ENCODE measurements around the gene TBC1D23. TPM values are rescaled to one million over a fixed set of nuclear protein-coding genes. Genes with fewer than 3 reads are reported as not detected.
"Not testable (repeated sequence)": the region's sequence is repeated elsewhere in the genome, so short reads cannot be mapped to it uniquely, and the experiment has no call there.

The TBC1D23 gene
- total RNA-seq, 1 experiment from 2014 or later: 37.9 TPM

DNA sequence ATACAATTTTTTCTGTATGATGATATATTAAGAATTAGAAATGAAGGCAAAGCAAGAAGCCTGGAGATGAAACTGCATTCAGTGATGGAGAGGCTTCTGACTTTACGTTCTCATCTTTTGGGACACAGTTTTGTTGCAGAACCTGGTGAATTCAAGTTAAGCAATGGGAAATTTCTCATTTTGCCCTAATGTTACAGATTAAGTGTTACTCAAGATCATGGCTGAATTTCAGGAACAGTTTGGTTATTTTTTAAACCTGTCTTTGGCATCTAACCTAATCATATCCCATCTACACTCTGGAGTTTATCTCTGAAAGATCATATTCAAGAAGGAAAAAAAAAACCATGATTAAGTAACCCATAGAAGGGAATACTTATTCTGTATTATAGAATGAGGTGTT lies 79.7 kb downstream of the TBC1D23 start:
- DNase-seq (no peak), ATAC-seq (no peak)
- H3K36me3 ChIP-seq (ENCODE audit: low read depth, low read length): peaks cover 50% of the 10 kb centered on the region
- H2AFZ ChIP-seq (ENCODE audit: low read length): no peak overlapping the region
- H3K4me1 ChIP-seq (ENCODE audit: insufficient read depth, low read length): peaks cover 6% of the 10 kb centered on the region
- no peaks in the 10 kb centered on the region for H3K9me3 ChIP-seq (ENCODE audit: low read length)
- H3K79me2 ChIP-seq (ENCODE audit: low read length): peaks cover 10% of the 10 kb centered on the region
- H3K27ac ChIP-seq (ENCODE audit: low read length): no peak overlapping the region
- H4K20me1 ChIP-seq (ENCODE audit: low read length): no peaks in the 10 kb centered on the region
- H3K9me2 ChIP-seq (replicated peaks; ENCODE audit: low read length): no peaks in the 10 kb centered on the region
- no peak overlapping the region for H3K4me2 ChIP-seq (ENCODE audit: low read length)
- no TSS peak for BruUV-seq (replicated peaks)
- POLR2A ChIA-PET (ENCODE audit: unreplicated experiment): no interaction called here
- TF ChIP-seq, protein P1, sequence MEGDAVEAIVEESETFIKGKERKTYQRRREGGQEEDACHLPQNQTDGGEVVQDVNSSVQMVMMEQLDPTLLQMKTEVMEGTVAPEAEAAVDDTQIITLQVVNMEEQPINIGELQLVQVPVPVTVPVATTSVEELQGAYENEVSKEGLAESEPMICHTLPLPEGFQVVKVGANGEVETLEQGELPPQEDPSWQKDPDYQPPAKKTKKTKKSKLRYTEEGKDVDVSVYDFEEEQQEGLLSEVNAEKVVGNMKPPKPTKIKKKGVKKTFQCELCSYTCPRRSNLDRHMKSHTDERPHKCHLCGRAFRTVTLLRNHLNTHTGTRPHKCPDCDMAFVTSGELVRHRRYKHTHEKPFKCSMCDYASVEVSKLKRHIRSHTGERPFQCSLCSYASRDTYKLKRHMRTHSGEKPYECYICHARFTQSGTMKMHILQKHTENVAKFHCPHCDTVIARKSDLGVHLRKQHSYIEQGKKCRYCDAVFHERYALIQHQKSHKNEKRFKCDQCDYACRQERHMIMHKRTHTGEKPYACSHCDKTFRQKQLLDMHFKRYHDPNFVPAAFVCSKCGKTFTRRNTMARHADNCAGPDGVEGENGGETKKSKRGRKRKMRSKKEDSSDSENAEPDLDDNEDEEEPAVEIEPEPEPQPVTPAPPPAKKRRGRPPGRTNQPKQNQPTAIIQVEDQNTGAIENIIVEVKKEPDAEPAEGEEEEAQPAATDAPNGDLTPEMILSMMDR (conservative IDR thresholded peaks at IDR 0.05; ENCODE audit: low read depth, low read length): no peak
- TF ChIP-seq EZH2 (IDR thresholded peaks at IDR 0.05; ENCODE audit: low read length, unreplicated experiment): no peak
- TF ChIP-seq EZH2phosphoT487 (IDR thresholded peaks at IDR 0.05; ENCODE audit: borderline replicate concordance, low read length): no peak
- no peak overlapping the region for H3K9ac ChIP-seq (ENCODE audit: low read length)
- no peaks in the 10 kb centered on the region for H3F3A ChIP-seq (ENCODE audit: low read length, unreplicated experiment)
- CTCF ChIA-PET: no interaction called here
- no peaks in the 10 kb centered on the region for H3K27me3 ChIP-seq (ENCODE audit: low read length)
- intact Hi-C loops (cut with micrococcal nuclease): no loop called here
- no peak overlapping the region for H3K4me3 ChIP-seq (ENCODE audit: low read length)

DNA sequence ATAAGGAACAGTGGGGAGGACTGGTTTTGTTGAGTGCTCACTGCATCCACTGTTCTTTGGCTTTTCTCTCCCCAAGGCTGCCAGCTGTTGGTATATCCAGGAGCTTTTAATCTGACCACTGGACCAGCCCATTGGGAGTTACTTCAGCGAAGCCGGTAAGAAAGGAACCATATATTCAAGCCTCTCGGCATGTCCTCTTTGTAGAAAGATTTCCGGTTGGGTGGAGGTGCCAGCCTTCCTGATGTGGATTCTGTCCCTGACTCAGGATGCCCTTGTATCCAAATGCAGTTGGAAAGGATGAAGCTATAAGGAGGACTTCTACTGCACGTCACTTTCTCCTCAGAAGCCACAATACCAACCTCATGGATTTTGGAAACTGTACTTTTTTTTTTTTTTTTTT lies 87.9 kb downstream of the TBC1D23 start:
- Histone ChIP-seq H3K9me2 (replicated peaks; ENCODE audit: low read length) (no peaks in the 10 kb centered on the region), H3K79me2 (ENCODE audit: low read length) (no peaks in the 10 kb centered on the region), H3K4me1 (ENCODE audit: insufficient read depth, low read length) (no peaks in the 10 kb centered on the region), H3K36me3 (ENCODE audit: low read depth, low read length) (peaks cover 63% of the 10 kb centered on the region), H3K27ac (ENCODE audit: low read length) (no peak overlapping the region), H3K27me3 (ENCODE audit: low read length) (no peaks in the 10 kb centered on the region), H2AFZ (ENCODE audit: low read length) (no peak overlapping the region), H3K9me3 (ENCODE audit: low read length) (no peaks in the 10 kb centered on the region), H3K9ac (ENCODE audit: low read length) (no peak overlapping the region), H3K4me2 (ENCODE audit: low read length) (no peak overlapping the region), H3K4me3 (ENCODE audit: low read length) (no peak overlapping the region), H4K20me1 (ENCODE audit: low read length) (no peaks in the 10 kb centered on the region), H3F3A (ENCODE audit: low read length, unreplicated experiment) (no peaks in the 10 kb centered on the region)
- no peak for DNase-seq
- ATAC-seq: no peak
- intact Hi-C loops (cut with micrococcal nuclease): no loop called here
- BruUV-seq (replicated peaks): no TSS peak
- TF ChIP-seq, protein P1 (conservative IDR thresholded peaks at IDR 0.05; ENCODE audit: low read depth, low read length): no peak
- no peak for TF ChIP-seq EZH2 (IDR thresholded peaks at IDR 0.05; ENCODE audit: low read length, unreplicated experiment)
- no peak for TF ChIP-seq EZH2phosphoT487 (IDR thresholded peaks at IDR 0.05; ENCODE audit: borderline replicate concordance, low read length)
- ChIA-PET POLR2A (ENCODE audit: unreplicated experiment) (no interaction called here), CTCF (no interaction called here)

DNA sequence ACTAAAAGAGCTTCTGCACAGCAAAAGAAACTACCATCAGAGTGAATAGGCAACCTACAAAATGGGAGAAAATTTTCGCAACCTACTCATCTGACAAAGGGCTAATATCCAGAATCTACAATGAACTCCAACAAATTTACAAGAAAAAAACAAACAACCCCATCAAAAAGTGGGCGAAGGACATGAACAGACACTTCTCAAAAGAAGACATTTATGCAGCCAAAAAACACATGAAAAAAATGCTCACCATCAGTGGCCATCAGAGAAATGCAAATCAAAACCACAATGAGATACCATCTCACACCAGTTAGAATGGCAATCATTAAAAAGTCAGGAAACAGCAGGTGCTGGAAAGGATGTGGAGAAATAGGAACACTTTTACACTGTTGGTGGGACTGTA lies 91.0 kb downstream of the TBC1D23 start:
- DNase-seq; H3K4me2 ChIP-seq (ENCODE audit: low read length); BruUV-seq (replicated peaks); H3K27me3 ChIP-seq (ENCODE audit: low read length); POLR2A ChIA-PET (ENCODE audit: unreplicated experiment); ATAC-seq; intact Hi-C loops (cut with micrococcal nuclease); H3F3A ChIP-seq (ENCODE audit: low read length, unreplicated experiment); H3K27ac ChIP-seq (ENCODE audit: low read length); H2AFZ ChIP-seq (ENCODE audit: low read length); H3K9ac ChIP-seq (ENCODE audit: low read length); H3K4me1 ChIP-seq (ENCODE audit: insufficient read depth, low read length); H3K9me2 ChIP-seq (replicated peaks; ENCODE audit: low read length); H3K79me2 ChIP-seq (ENCODE audit: low read length); CTCF ChIA-PET; H4K20me1 ChIP-seq (ENCODE audit: low read length); H3K4me3 ChIP-seq (ENCODE audit: low read length); H3K9me3 ChIP-seq (ENCODE audit: low read length): not testable (repeated sequence)
- H3K36me3 ChIP-seq (ENCODE audit: low read depth, low read length): peaks cover 55% of the 10 kb centered on the region
